Measurements from ENCODE around the gene SCAPER.

The SCAPER gene

GRCh38 chr15:76334438-76335306, 570.5 kb downstream of the SCAPER start:
- ATAC-seq (replicated peaks) (no peak), DNase-seq (no peak)
- Mint-ChIP-seq H3K27me3 (peaks cover 68 to 90% of the 10 kb centered on the region in 2 donors), H3K36me3 (ENCODE audit: insufficient read depth) (peaks cover 21% of the 10 kb centered on the region), H3K27ac (no peak overlapping the region), H3K4me3 (peak overlapping the region; percentile 81 to 83), H3K4me1 (ENCODE audit: low read depth in 2 of 2) (peaks cover 34 to 38% of the 10 kb centered on the region in 2 donors), H3K9me3 (no peaks in the 10 kb centered on the region)

- peaks cover 29 to 33% of the 10 kb centered on the region in 2 donors for H3K4me1 Mint-ChIP-seq (ENCODE audit: low read depth in 2 of 2)
Observed at GRCh38 chr15:76333720-76334437, 571.3 kb downstream of the SCAPER start.

GRCh38 chr15:76333309-76333708, 571.8 kb downstream of the SCAPER start:
- H3K4me3 Mint-ChIP-seq = no peak overlapping the region
- ATAC-seq (replicated peaks) (no peak), DNase-seq (no peak)
- H3K9me3 Mint-ChIP-seq = no peaks in the 10 kb centered on the region
- peaks cover 16% of the 10 kb centered on the region for H3K36me3 Mint-ChIP-seq (ENCODE audit: insufficient read depth)
- no peak overlapping the region for H3K27ac Mint-ChIP-seq
- H3K4me1 Mint-ChIP-seq (ENCODE audit: low read depth in 2 of 2) = peaks cover 23 to 27% of the 10 kb centered on the region in 2 donors
- peaks cover 66 to 90% of the 10 kb centered on the region in 2 donors for H3K27me3 Mint-ChIP-seq

More at GRCh38 chr15:76333720-76334437, 571.3 kb downstream of the SCAPER start:
- peaks cover 21% of the 10 kb centered on the region for H3K36me3 Mint-ChIP-seq (ENCODE audit: insufficient read depth)
- H3K9me3 Mint-ChIP-seq = no peaks in the 10 kb centered on the region
- no peak overlapping the region for H3K27ac Mint-ChIP-seq
- H3K27me3 Mint-ChIP-seq = peaks cover 66 to 90% of the 10 kb centered on the region in 2 donors
- no peak for ATAC-seq (replicated peaks)
- no peak overlapping the region for H3K4me3 Mint-ChIP-seq
- no peak for DNase-seq

- Mint-ChIP-seq H3K9me3 (no peaks in the 10 kb centered on the region), H3K27ac (no peak overlapping the region), H3K4me3 (no peak overlapping the region), H3K4me1 (ENCODE audit: low read depth in 2 of 2) (peaks cover 23 to 27% of the 10 kb centered on the region in 2 donors), H3K36me3 (ENCODE audit: insufficient read depth) (peaks cover 16% of the 10 kb centered on the region), H3K27me3 (peaks cover 69 to 92% of the 10 kb centered on the region in 2 donors)
- DNase-seq (no peak), ATAC-seq (replicated peaks) (no peak)
Observed at GRCh38 chr15:76332796-76333195, 572.3 kb downstream of the SCAPER start.

DNA sequence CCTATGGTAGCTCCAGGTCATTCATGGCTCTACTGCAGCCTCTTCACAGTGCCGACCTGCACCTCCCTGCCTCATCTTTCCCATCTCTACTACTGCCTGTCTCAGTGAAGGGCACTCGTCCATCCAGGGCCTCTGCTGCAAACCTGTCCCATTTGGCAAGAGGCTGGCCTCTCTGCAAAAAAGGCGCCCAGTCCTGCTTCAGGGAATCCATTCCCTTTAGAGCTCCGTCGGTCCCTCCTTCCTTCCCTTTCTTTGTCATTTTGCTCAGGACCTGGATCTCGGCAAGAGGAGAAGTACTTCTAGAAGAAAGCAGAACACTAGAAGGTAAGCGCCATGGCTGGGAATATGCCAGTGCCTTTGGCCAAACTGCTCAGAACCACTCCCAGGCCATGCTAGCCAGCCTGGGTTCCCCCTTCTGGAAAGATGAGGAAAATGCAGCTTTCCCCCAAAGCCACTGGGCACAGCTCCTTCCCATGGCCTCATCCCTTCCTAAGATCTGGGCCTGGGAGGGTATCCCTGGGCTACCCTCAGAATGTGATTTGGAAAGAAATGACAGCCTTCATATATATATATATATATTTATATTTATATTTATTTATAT, 575.0 kb downstream of the SCAPER start:
- no peak for ATAC-seq (replicated peaks)
- no peak for DNase-seq

GRCh38 chr15:76328958-76329357, 576.2 kb downstream of the SCAPER start:
- H3K9me3 Mint-ChIP-seq = no peaks in the 10 kb centered on the region
- no peak overlapping the region for H3K27ac Mint-ChIP-seq
- DNase-seq (no peak), ATAC-seq (replicated peaks) (no peak)
- peaks cover 41 to 75% of the 10 kb centered on the region in 2 donors for H3K27me3 Mint-ChIP-seq
- no peak overlapping the region for H3K4me3 Mint-ChIP-seq
- peaks cover 3% of the 10 kb centered on the region for H3K36me3 Mint-ChIP-seq (ENCODE audit: insufficient read depth)
- H3K4me1 Mint-ChIP-seq (ENCODE audit: low read depth in 2 of 2) = peaks cover 0 to 1% of the 10 kb centered on the region in 2 donors

More for the DNA sequence above, 575.0 kb downstream of the SCAPER start:
- Mint-ChIP-seq H3K9me3 (no peaks in the 10 kb centered on the region), H3K27ac (no peak overlapping the region), H3K36me3 (ENCODE audit: insufficient read depth) (peaks cover 3% of the 10 kb centered on the region), H3K27me3 (peaks cover 50 to 86% of the 10 kb centered on the region in 2 donors), H3K4me1 (ENCODE audit: low read depth in 2 of 2) (peaks cover 2 to 7% of the 10 kb centered on the region in 2 donors), H3K4me3 (no peak overlapping the region)

- Mint-ChIP-seq H3K36me3 (ENCODE audit: insufficient read depth) (no peaks in the 10 kb centered on the region), H3K4me3 (no peak overlapping the region), H3K27ac (no peak overlapping the region), H3K9me3 (no peaks in the 10 kb centered on the region), H3K27me3 (peaks cover 39 to 75% of the 10 kb centered on the region in 2 donors), H3K4me1 (ENCODE audit: low read depth in 2 of 2) (no peaks in the 10 kb centered on the region)
- DNase-seq (no peak), ATAC-seq (replicated peaks) (no peak)
Observed at GRCh38 chr15:76328106-76328696, 576.9 kb downstream of the SCAPER start.

DNA sequence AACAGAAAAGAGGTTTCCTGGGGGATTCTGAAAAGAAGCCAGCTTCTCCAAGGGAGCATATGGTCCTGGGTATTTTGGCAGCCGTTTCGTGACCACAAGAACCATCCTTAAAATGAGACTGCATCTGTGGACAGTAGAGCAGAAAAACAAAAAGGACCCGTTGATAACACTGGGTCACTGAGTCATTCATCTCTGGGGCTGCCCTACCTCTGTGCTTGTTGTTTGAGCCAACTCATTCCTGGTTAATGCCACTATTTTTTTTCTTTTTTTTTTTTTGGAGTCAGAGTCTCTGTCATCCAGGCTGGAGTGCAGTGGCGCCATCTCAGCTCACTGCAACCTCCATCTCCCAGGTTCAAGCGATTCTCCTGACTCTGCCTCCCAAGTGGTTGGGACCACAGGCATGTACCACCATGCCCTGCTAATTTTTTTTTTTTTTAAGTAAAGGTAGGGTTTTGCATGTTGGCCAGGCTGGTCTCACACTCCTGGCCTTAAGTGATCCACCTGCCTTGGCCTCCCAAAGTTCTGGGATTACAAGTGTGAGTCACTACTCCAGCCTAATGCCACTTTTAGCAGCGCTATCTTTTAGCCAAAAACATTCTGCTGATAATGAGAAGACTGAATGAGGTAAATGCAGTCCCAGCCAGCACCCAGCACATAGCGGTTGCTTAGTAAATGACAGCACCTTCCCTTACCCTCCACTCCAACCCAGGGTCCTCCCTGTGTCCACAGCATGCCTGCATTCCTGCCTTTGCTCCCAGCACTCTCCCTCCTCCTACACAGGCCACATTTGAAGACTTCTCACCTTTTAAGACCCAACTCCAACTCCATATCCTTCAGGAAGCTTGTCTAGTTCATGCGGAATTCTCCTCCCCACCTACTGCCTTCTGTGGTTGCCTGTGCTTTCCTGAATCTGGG, 577.7 kb downstream of the SCAPER start:
- no peaks in the 10 kb centered on the region for H3K36me3 Mint-ChIP-seq (ENCODE audit: insufficient read depth)
- no peaks in the 10 kb centered on the region for H3K9me3 Mint-ChIP-seq
- no peak for DNase-seq
- peaks cover 39 to 75% of the 10 kb centered on the region in 2 donors for H3K27me3 Mint-ChIP-seq
- H3K4me1 Mint-ChIP-seq (ENCODE audit: low read depth in 2 of 2) = no peaks in the 10 kb centered on the region
- ATAC-seq (replicated peaks) = no peak
- no peak overlapping the region for H3K4me3 Mint-ChIP-seq
- no peak overlapping the region for H3K27ac Mint-ChIP-seq

DNA sequence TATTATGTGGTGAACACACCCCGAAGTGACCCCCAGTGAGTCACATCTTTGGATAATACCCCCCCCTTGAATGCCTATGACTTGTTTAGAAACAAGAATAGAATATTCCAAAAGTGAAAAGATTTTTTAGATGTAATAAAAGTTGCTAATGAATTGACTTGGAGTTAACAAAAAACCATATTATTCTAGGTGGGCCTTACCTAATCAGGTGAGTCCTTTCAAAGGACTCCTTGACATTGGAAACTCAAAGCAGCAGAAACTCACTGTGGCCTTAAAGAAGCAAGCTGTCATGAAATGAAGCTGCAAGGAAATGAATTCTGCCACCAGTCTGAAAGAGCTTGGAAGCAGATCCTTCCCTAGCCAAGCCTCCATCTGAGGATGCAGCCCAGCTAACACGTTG, 579.4 kb downstream of the SCAPER start:
- H3K27ac Mint-ChIP-seq = no peak overlapping the region
- ATAC-seq (replicated peaks) (no peak), DNase-seq (no peak)
- H3K4me1 Mint-ChIP-seq (ENCODE audit: low read depth in 2 of 2) = no peaks in the 10 kb centered on the region
- H3K9me3 Mint-ChIP-seq = no peaks in the 10 kb centered on the region
- H3K4me3 Mint-ChIP-seq = no peak overlapping the region
- H3K27me3 Mint-ChIP-seq = peaks cover 51 to 83% of the 10 kb centered on the region in 2 donors
- no peaks in the 10 kb centered on the region for H3K36me3 Mint-ChIP-seq (ENCODE audit: insufficient read depth)

DNA sequence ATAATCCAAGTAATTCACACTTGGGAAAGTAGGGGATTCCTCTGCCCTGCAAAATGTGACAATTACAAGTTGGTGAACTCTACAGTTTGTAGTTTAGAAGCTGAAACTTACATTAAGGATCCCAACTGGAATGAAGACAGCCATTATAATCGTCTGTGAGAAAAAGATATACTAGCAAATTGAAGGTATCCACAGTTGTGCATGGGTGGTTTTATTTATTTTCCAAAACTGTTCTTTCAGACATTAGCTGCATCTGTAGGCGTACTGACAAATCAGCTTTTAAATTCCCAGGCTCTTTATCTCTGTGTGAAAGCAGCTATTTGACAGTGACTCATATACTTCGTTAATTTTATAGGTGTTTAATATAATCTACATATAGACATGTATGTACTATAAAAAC, 581.1 kb downstream of the SCAPER start:
- ATAC-seq (replicated peaks) (no peak), DNase-seq (no peak)
- no peak overlapping the region for H3K4me3 Mint-ChIP-seq
- no peaks in the 10 kb centered on the region for H3K36me3 Mint-ChIP-seq (ENCODE audit: insufficient read depth)
- peaks cover 51 to 83% of the 10 kb centered on the region in 2 donors for H3K27me3 Mint-ChIP-seq
- no peaks in the 10 kb centered on the region for H3K4me1 Mint-ChIP-seq (ENCODE audit: low read depth in 2 of 2)
- H3K27ac Mint-ChIP-seq = no peak overlapping the region
- H3K9me3 Mint-ChIP-seq = no peaks in the 10 kb centered on the region

GRCh38 chr15:76321602-76322001, 583.5 kb downstream of the SCAPER start:
- Mint-ChIP-seq H3K27ac (no peak overlapping the region), H3K36me3 (ENCODE audit: insufficient read depth) (no peaks in the 10 kb centered on the region), H3K4me1 (ENCODE audit: low read depth in 2 of 2) (no peaks in the 10 kb centered on the region), H3K4me3 (no peak overlapping the region), H3K27me3 (peaks cover 41 to 62% of the 10 kb centered on the region in 2 donors), H3K9me3 (no peaks in the 10 kb centered on the region)
- ATAC-seq (replicated peaks) (no peak), DNase-seq (no peak)

- no peaks in the 10 kb centered on the region for H3K4me1 Mint-ChIP-seq (ENCODE audit: low read depth in 2 of 2)
- no peak overlapping the region for H3K27ac Mint-ChIP-seq
- H3K36me3 Mint-ChIP-seq (ENCODE audit: insufficient read depth) = no peaks in the 10 kb centered on the region
- peaks cover 44 to 58% of the 10 kb centered on the region in 2 donors for H3K27me3 Mint-ChIP-seq
- DNase-seq (no peak), ATAC-seq (replicated peaks) (no peak)
- H3K9me3 Mint-ChIP-seq = no peaks in the 10 kb centered on the region
- no peak overlapping the region for H3K4me3 Mint-ChIP-seq
Observed at GRCh38 chr15:76321171-76321570, 584.0 kb downstream of the SCAPER start.
